ENCODE data around the gene PTTG1IP.

PTTG1IP gene

GRCh38 chr21:44874240-44874496, 678 bp upstream of the PTTG1IP start:
- Histone ChIP-seq H3K27ac (ENCODE audit: low read length) (peak overlapping the region; percentile 69), H3K4me3 (ENCODE audit: low read depth in 1 of 2, low read length in 2 of 2) (peak overlapping the region; percentile 39 to 87), H2AFZ (ENCODE audit: low read depth, low read length) (peak overlapping the region; percentile 84), H3K36me3 (ENCODE audit: insufficient read depth, low read length) (peaks cover 6% of the 10 kb centered on the region; the same call in 1 of the 2 replicates), H3K4me2 (ENCODE audit: insufficient read depth, low read length) (peak overlapping the region; percentile 99), H3K79me2 (ENCODE audit: insufficient read depth, low read length) (peaks cover 42% of the 10 kb centered on the region), H3K27me3 (ENCODE audit: insufficient read depth, low read length, poor library complexity) (peaks cover 23% of the 10 kb centered on the region), H4K20me1 (ENCODE audit: insufficient read depth, low read length) (peaks cover 35% of the 10 kb centered on the region), H3K4me1 (ENCODE audit: insufficient read depth, low read length) (peaks cover 48% of the 10 kb centered on the region), H3K9me3 (ENCODE audit: insufficient read depth, low read length, severe bottlenecking) (no peaks in the 10 kb centered on the region), H3K9ac (ENCODE audit: low read depth, low read length) (peak overlapping the region; percentile 77)
- peak; percentile 5 for ATAC-seq (ENCODE audit: insufficient read depth, low read depth)
- DNase-seq = peak; percentile 41
- TF ChIP-seq, protein P1, sequence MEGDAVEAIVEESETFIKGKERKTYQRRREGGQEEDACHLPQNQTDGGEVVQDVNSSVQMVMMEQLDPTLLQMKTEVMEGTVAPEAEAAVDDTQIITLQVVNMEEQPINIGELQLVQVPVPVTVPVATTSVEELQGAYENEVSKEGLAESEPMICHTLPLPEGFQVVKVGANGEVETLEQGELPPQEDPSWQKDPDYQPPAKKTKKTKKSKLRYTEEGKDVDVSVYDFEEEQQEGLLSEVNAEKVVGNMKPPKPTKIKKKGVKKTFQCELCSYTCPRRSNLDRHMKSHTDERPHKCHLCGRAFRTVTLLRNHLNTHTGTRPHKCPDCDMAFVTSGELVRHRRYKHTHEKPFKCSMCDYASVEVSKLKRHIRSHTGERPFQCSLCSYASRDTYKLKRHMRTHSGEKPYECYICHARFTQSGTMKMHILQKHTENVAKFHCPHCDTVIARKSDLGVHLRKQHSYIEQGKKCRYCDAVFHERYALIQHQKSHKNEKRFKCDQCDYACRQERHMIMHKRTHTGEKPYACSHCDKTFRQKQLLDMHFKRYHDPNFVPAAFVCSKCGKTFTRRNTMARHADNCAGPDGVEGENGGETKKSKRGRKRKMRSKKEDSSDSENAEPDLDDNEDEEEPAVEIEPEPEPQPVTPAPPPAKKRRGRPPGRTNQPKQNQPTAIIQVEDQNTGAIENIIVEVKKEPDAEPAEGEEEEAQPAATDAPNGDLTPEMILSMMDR (IDR thresholded peaks at IDR 0.05; ENCODE audit: borderline replicate concordance, extremely low read depth, low read length, poor library complexity, severe bottlenecking) = no peak
- TF ChIP-seq EZH2 (IDR thresholded peaks at IDR 0.05; ENCODE audit: borderline replicate concordance, low read depth, low read length, severe bottlenecking) = no peak

DNA sequence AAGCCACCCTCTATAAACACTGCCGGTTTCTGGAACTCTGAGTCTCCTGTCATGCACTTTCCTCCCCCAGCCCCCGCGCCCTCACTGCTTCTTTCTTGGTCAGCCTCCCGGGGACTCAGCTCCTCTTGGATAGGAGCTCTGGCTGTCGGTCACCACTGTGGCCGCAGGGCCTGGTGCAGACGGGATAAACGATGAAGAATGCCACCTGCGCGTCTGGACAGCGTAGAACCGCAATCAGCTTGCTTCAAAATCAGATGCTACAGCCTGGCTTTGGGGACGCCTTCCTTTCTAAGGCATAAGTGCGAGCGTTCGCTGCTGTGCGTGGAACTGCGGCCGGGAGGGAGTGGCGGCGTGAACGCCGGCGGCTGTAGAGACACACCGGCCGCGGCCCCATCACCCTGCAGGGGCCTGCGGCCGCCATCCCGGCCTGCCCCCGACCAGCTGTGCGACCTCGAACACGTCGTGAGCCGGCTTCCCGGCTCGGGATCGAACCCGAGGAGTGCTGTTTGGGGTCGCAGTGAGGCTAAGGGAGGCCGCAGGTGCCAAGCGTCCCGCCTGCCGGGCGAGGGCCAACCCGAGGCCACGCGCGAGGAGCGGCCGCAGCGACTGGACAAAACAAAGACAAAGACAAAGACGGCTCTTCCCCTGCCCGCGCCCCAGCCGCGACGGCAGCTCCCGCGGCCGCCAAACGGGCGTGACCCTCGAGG, 688 bp downstream of the PTTG1IP start:
- Histone ChIP-seq H3K4me2 (ENCODE audit: insufficient read depth, low read length) (peak overlapping the region; percentile 99), H3K27me3 (ENCODE audit: insufficient read depth, low read length, poor library complexity) (peaks cover 19% of the 10 kb centered on the region), H4K20me1 (ENCODE audit: insufficient read depth, low read length) (peaks cover 49% of the 10 kb centered on the region), H3K4me3 (ENCODE audit: low read depth in 1 of 2, low read length in 2 of 2) (peak overlapping the region; percentile 74 to 87), H3K9me3 (ENCODE audit: insufficient read depth, low read length, severe bottlenecking) (no peaks in the 10 kb centered on the region), H3K4me1 (ENCODE audit: insufficient read depth, low read length) (peaks cover 59% of the 10 kb centered on the region), H2AFZ (ENCODE audit: low read depth, low read length) (no peak overlapping the region; the same call in 1 of the 2 replicates), H3K79me2 (ENCODE audit: insufficient read depth, low read length) (peaks cover 56% of the 10 kb centered on the region), H3K36me3 (ENCODE audit: insufficient read depth, low read length) (peaks cover 6% of the 10 kb centered on the region; the same call in 1 of the 2 replicates), H3K9ac (ENCODE audit: low read depth, low read length) (peak overlapping the region; percentile 77), H3K27ac (ENCODE audit: low read length) (peak overlapping the region; percentile 64)
- ATAC-seq (ENCODE audit: insufficient read depth, low read depth) (0 out of 3 replicates have a peak, but pooled peaks have one; percentile 13), DNase-seq (peak; percentile 35)
- TF ChIP-seq, protein P1 (IDR thresholded peaks at IDR 0.05; ENCODE audit: borderline replicate concordance, extremely low read depth, low read length, poor library complexity, severe bottlenecking) = no peak
- no peak for TF ChIP-seq EZH2 (IDR thresholded peaks at IDR 0.05; ENCODE audit: borderline replicate concordance, low read depth, low read length, severe bottlenecking)

DNA sequence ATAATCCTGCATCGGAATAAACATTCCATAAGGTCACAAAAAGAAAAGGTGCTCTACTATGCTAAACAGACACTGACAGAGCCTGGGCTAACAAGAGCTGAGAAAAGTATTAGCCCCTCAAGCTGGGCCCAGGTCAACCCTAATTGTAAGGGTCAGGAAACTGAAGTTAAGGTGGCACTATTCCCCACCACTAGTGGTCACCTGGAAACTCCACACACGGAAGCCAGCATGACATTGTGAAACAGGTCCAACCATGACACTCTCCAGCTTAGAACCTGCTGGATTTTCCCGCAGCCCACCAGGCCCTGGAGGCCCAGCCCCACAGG, 1.2 kb downstream of the PTTG1IP start:
- Histone ChIP-seq H3K9ac (ENCODE audit: low read depth, low read length) (peak overlapping the region; percentile 77), H3K27ac (ENCODE audit: low read length) (peak overlapping the region; percentile 64), H3K4me1 (ENCODE audit: insufficient read depth, low read length) (peaks cover 62% of the 10 kb centered on the region), H3K36me3 (ENCODE audit: insufficient read depth, low read length) (peaks cover 10% of the 10 kb centered on the region), H4K20me1 (ENCODE audit: insufficient read depth, low read length) (peaks cover 54% of the 10 kb centered on the region), H2AFZ (ENCODE audit: low read depth, low read length) (no peak overlapping the region), H3K27me3 (ENCODE audit: insufficient read depth, low read length, poor library complexity) (peaks cover 19% of the 10 kb centered on the region), H3K9me3 (ENCODE audit: insufficient read depth, low read length, severe bottlenecking) (no peaks in the 10 kb centered on the region), H3K4me2 (ENCODE audit: insufficient read depth, low read length) (peak overlapping the region; percentile 99), H3K4me3 (ENCODE audit: low read depth in 1 of 2, low read length in 2 of 2) (peak overlapping the region; percentile 74 to 87), H3K79me2 (ENCODE audit: insufficient read depth, low read length) (peaks cover 61% of the 10 kb centered on the region)
- DNase-seq (no peak), ATAC-seq (ENCODE audit: insufficient read depth, low read depth) (no peak)
- no peak for TF ChIP-seq EZH2 (IDR thresholded peaks at IDR 0.05; ENCODE audit: borderline replicate concordance, low read depth, low read length, severe bottlenecking)

DNA sequence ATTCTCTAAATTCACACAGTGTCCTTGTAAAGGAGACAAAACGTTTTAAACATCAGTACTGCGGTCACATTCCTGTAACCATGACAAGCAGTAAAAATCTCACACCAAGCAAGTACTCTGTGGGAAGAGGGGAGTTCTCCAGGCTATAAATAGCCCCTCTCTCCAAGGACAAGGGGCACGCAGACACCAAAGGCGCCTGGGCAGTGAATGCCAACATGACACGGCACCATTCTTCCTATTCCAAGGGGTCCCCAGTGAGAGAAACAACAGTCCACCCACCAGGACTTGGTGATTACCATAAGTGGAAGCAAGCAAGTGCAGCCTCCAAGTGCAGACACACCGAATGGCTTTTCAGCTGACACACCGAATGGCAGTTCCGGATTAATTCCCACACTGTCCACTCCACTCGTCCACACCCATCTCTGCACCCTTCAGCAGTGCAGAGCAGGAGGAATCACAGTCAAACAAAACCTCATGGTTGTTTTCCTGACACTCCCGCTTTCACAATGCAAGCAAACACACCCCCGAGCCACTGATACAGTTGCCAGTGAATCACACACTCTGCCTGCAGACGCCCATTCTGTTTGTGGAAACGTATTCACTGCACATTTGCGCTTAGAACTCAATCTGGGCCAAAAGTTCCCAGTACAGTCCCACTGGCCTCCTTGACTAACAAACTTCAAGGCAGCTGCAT, 1.8 kb downstream of the PTTG1IP start:
- Histone ChIP-seq H3K36me3 (ENCODE audit: insufficient read depth, low read length) (peaks cover 15% of the 10 kb centered on the region), H3K9me3 (ENCODE audit: insufficient read depth, low read length, severe bottlenecking) (no peaks in the 10 kb centered on the region), H3K4me3 (ENCODE audit: low read depth in 1 of 2, low read length in 2 of 2) (peak overlapping the region; percentile 74 to 87; a peak in 2 of 4 replicates), H3K27me3 (ENCODE audit: insufficient read depth, low read length, poor library complexity) (peaks cover 19% of the 10 kb centered on the region), H4K20me1 (ENCODE audit: insufficient read depth, low read length) (peaks cover 60% of the 10 kb centered on the region), H3K4me2 (ENCODE audit: insufficient read depth, low read length) (peak overlapping the region; percentile 99), H2AFZ (ENCODE audit: low read depth, low read length) (no peak overlapping the region), H3K27ac (ENCODE audit: low read length) (peak overlapping the region; percentile 64; the same call in 1 of the 2 replicates), H3K79me2 (ENCODE audit: insufficient read depth, low read length) (peaks cover 67% of the 10 kb centered on the region), H3K4me1 (ENCODE audit: insufficient read depth, low read length) (peaks cover 68% of the 10 kb centered on the region), H3K9ac (ENCODE audit: low read depth, low read length) (peak overlapping the region; percentile 77; the same call in 1 of the 2 replicates)
- DNase-seq = no peak
- TF ChIP-seq, protein P1 (IDR thresholded peaks at IDR 0.05; ENCODE audit: borderline replicate concordance, extremely low read depth, low read length, poor library complexity, severe bottlenecking) = no peak
- no peak for TF ChIP-seq EZH2 (IDR thresholded peaks at IDR 0.05; ENCODE audit: borderline replicate concordance, low read depth, low read length, severe bottlenecking)
- no peak for ATAC-seq (ENCODE audit: insufficient read depth, low read depth)
